Non-pigmented ciliary epithelial cell (primary cell): ENCODE results near the gene SSTR3.
"Not testable (repeated sequence)": the region's sequence is repeated elsewhere in the genome, so short reads cannot be mapped to it uniquely, and the experiment has no call there.

ENCODE experiments used
- DNase-seq: peaks from one replicate; pipeline ENCODE4 v3.0.0-alpha.2; 2010; ENCODE audit warnings: low read depth

SSTR3 gene

GRCh38 chr22:37212174-37212906, at the start of gene SSTR3:
Gene SSTR3, minus strand, starts transcription at chr22:37212477. Its CDS starts 4,674 bp downstream, at chr22:37207803.
- no peak for DNase-seq

DNA sequence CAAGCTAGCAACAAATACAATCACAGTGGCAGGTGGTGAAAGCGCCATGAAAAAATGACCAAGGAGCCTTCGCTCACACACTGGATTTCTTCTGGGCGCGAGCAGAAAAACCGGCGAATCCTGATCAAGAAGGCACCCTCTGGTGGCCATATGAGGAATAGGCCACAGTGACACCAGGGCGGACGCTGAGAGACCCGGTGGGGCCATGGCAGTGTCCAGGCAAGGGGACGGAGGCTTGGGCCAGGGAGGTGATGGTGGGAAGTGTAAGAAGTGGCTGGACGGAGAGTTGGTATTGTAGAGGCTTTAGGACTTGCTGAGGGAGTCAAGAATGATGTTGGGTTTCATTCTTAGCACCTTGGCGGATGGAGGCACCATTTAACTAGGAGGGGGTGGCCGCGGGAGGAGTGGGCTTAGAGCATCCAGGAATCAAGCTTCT, 48.6 kb upstream of the SSTR3 start:
- DNase-seq = no peak

- no peak for DNase-seq
Observed at GRCh38 chr22:37260155-37260795, 48.0 kb upstream of the SSTR3 start.

DNA sequence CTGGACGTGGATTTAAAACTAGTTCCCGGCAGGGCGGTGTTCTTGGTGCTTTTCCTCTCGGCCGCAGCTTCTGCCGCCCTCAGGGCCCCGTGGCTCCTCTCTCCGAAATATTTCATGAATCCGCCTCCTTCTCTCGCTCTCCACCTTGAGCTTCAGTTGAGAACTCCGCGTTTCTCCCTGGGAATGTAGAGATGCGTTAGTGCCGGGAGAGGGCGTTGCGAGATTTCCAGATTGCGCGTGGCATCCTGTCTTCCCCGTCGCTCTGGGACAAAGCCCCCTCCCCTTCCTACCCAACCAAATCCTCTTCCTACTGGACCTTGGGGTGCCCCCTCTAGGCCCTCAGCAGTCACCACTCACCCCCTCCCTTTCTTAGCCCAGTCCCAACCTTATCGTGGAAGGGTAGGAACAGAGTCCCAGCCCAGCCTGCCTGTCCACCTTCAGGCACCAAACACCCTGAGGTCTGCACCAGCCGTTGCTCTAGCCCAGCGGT, 47.3 kb upstream of the SSTR3 start:
- DNase-seq = no peak

DNA sequence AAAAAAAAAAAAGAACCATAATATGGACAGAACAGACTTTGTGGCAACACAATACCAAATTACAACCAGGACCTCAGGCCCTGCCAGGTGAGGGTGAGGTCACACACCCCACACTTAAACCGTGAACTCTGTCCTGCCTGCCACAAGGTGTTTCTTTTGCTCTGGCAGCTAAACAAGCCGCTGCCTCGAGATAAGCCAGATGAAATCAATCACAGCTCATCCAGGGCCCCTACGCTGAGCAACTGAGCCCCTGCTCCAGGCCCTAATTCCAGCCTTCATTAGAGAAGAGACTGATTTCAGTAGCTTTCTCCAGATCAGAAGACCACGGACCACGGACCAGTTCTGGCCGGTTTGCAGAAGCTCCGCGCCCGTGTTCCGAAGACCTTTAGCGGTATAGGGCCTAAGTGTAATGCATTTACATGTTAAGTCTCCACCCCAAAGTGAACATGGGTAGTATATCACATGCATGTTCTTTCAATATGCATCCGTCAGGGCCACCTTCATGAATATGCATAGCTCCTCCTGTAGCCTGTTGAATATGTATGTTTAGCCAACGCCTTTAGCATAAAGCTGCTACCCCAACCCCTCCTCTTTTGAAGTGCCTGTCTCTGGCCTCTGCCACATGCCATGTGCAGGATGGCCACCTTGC, 46.6 kb upstream of the SSTR3 start:
- DNase-seq = no peak

DNA sequence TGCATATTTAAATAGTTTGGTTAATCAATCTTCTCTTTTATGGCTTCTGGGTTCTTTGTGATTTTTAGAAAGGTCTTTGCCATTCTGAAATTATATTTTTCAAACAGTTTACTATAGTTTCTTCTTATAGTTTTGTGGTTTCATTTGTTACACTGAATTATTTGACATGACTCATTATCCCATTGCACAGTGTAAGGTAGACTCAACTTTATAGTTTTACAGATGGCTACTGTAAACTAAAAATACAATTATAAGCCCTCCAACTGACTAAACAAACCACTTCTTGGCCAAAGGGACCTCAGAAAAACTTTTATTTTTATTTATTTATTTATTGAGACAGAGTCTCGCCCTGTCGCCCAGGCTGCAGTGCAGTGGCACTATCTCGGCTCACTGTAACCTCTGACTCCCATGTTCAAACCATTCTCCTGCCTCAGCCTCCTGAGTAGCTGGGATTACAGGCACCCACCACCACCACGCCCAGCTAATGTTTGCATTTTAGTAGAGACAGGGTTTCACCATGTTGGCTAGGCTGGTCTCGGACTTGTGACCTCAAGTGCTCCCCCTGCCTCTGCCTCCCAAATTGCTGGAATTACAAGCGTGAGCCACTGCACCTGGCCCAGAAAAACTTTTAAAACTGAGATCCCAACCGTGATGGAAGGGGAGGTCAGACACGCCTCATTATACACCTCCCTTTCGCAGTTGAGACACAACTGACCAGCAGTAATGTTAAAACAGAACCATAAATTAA, 45.9 kb upstream of the SSTR3 start:
- DNase-seq = no peak

DNA sequence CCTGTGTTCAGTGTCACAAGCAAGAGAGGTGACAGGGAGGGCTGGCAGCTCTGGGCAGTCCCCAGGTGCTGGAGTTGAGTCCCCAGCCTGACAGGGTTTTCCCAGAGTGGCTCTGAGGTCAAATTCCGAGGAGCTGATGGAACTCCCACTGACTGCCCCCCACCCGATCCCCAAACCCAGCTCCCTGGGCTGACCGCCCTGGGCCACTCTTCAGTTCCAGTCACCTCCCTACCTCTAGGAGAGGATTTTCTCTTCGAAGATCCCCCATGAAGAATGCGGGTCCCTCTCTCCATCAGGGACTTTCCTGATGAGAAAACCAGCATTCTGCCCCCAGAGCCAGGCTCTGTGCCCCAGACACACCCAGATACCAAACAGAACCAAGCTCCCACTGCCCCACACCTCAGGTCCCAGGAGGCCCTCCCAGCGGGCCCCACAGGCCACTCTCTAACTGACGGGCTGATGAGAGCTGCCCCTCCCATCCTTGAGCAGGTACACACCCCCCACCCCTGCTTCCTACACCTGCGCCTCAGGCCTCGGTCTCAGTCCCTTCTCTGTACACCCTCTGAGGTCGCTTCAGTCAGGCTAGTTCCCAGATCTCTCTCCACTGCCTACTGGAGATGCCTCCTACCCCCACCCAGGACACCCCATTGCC, 43.9 kb upstream of the SSTR3 start:
- DNase-seq = no peak

DNA sequence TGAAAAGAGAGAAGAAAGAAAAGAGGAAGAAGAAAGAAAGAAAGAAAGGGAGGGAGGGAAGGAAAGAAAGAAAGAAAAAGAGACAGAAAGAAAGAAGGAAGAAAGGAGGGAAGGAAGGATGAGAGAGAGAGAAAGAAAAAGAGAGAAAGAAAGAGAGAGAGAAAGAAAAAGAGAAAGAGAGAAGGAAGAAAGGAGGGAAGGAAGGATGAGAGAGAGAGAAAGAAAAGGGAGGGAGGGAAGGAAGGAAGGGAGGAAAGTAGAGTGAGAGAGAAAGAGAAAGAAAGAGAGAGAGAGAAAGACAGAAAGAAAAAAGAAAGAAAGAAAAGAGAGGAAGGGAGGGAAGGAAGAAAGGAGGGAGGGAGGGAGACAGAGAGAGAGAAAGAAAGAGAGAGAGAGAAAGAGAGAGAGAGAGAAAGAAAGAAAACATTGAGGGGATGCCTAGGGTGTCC, 43.3 kb upstream of the SSTR3 start:
- no peak for DNase-seq

DNA sequence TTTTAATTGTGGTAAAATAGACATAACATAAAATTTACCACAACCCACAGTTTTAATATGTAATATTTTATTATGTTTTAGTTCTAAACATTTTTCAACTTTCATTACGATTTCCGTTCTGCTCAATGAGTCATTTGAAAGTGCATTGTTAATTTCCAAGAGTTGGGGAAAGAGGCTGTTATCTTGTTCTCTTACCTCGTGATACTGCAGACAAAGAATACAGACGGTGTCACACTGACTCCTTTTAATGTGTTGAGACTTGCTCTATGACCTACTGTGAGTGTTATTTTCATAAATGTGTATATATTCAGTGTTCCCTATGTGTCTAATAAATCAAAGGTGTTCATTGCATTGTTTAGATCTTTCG, 42.6 kb upstream of the SSTR3 start:
- peak; percentile 20 for DNase-seq

DNA sequence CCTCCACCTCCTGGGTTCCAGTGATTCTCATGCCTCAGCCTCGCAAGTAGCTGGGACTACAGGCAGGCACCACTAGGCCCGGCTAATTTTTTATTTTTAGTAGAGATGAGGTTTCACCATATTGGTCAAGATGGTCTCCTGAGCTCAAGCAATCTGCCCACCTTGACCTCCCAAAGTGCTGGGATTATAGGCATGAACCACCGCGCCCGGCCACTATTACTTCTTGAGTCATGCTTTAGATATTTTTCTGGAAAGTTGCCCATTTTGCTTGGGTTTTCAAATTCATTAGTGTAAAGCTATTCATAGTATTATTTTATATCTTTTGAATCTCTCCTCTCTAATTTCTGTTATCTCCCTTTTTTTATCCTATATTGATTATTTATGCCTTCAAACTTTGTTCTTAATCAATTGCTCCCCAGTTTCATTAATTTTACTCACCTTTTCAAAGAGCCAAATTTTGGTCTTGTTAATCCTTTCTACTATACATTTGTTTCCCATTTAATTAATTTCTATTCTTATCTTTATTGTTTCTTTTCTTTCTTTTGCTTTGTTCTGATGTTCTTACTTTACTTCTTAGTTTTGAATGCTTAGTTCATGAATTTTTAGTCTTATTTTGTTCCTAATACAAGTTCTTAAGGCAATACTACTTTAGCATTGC, 42.1 kb upstream of the SSTR3 start:
- peak; percentile 42 for DNase-seq

GRCh38 chr22:37253126-37253660, 40.9 kb upstream of the SSTR3 start:
- no peak for DNase-seq

GRCh38 chr22:37251836-37252235, 39.6 kb upstream of the SSTR3 start:
- not testable (repeated sequence) for DNase-seq

- no peak for DNase-seq
Observed at GRCh38 chr22:37249986-37250385, 37.7 kb upstream of the SSTR3 start.

GRCh38 chr22:37248251-37248650, 36.0 kb upstream of the SSTR3 start:
- DNase-seq = no peak

- no peak for DNase-seq
Observed at GRCh38 chr22:37245740-37246139, 33.5 kb upstream of the SSTR3 start.

DNA sequence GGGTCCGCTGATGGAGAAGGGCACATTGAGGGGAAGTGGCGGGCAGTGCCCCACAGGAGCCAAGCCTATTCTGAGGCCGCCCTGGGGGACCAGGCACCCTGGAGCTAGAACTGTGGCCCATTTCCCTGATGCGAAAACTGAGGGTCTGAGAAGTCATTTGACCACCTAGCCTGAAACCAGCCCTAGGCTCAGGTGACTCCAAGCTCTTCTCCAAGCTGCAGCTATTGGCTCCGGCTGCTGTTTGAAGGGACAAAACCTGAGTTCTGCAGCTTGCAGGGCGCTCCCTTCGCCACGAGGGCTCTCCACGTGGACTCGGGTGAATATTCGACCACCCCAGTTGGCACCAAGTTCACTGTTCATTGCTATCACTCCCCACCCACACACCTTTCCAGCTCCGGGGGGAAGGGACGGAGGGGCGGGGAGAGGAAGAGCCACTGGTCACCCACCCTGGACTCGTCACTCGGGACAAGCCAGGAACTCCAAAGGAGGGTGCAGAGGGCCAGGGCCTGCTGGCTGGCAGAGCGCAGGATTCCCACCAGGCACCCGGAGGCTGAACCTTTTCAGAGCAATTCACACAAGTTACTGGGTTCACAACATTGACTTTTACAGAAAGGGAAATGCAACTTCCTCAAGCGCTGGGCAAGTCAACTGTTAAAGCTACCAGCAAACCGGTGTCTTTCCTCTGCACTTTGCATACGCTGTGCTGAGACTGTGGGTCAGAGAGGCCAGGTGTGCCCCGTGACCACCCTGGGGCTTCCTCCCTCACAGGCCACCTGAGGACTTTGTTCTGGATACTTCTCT, 32.8 kb upstream of the SSTR3 start:
- DNase-seq = no peak

- DNase-seq = no peak
Observed at GRCh38 chr22:37244114-37244921, 32.0 kb upstream of the SSTR3 start, which contains the start of gene RAC2. Gene RAC2, minus strand, starts transcription at chr22:37244269. Its CDS starts 121 bp downstream, at chr22:37244148.

DNA sequence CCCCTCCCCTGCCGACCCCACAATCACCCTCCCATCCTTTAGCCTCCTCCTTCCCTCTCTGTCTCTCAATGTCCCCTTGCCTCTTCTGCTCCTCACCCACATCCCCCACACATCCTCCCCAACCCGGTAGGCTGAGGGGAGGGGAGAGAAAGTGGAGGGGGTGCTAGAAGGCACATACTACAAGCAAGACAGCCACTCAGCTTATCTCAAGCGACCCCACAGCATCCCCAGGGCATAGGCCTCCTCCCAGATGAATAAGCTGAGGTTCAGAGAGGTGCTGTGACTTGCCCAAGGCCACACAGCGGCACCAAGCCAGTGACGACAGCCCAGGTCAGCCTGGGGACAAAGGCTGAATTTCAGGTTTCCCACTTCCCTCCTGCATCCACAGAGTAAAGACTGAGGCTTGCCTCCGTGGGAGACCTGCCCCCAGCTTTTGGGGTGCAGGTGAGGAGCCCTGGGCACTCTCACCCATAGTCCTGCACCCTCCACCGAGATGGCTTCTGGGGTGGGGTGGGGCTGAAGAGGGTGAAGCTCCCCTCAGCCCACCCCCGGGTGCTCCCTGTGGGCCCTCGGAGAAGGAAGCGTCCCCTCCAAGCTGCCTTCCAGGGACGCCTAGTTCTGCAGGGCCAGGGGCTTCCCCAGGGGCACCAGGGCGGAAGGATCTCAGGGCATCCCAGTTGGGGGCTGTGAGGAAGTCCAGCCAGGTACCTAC, 31.3 kb upstream of the SSTR3 start:
- no peak for DNase-seq
